Activated naive CD8-positive, alpha-beta T cell treated with anti-CD3 and anti-CD28 coated beads, Interleukin-2, amount 10 ng/mL, durations not matched to agents 7 days and 5 days (primary cell): ENCODE data around the gene RASA4. TPM values are rescaled to one million over a fixed set of nuclear protein-coding genes. Genes with fewer than 3 reads are reported as not detected.
"Not testable (repeated sequence)": the region's sequence is repeated elsewhere in the genome, so short reads cannot be mapped to it uniquely, and the experiment has no call there.

ENCODE experiments used
- ATAC-seq: fragments of 150-1000 bp; cut with Tn5 transposase; one replicate; pipeline ENCODE4 v1.10.0; 2021; ENCODE audit warnings: low read depth, moderate library complexity
- POLR2A ChIA-PET: fragments of 350-600 bp; sonication (Branson Sonifier 250); formaldehyde crosslinking; loops from one replicate; lab custom pipeline; 2021; ENCODE audit warnings: antibody characterized with exemption; lab: Charles Lee
- DNase-seq: peaks from one replicate; pipeline ENCODE4 v3.0.0; 2021
- H3K27ac Mint-ChIP-seq: one replicate; pipeline ENCODE4 v1.8.0; 2022; ENCODE audit warnings: mild to moderate bottlenecking, mixed read lengths
- H3K27me3 Mint-ChIP-seq: one replicate; pipeline ENCODE4 v1.8.0; 2022; ENCODE audit warnings: mild to moderate bottlenecking, moderate library complexity, mixed read lengths
- H3K36me3 Mint-ChIP-seq: one replicate; pipeline ENCODE4 v1.8.0; 2021; ENCODE audit warnings: mild to moderate bottlenecking, mixed read lengths
- H3K4me1 Mint-ChIP-seq: one replicate; pipeline ENCODE4 v1.8.0; 2021; ENCODE audit warnings: mixed read lengths
- H3K4me3 Mint-ChIP-seq: one replicate; pipeline ENCODE4 v1.8.0; 2022; ENCODE audit warnings: mild to moderate bottlenecking, moderate library complexity, mixed read lengths
- H3K9me3 Mint-ChIP-seq: one replicate; pipeline ENCODE4 v1.8.0; 2021; ENCODE audit warnings: mixed read lengths
- total RNA-seq, 2 experiments: library from RNA; stranded (reverse); gene quantifications; one replicate each; pipeline ENCODE4 v1.2.3, GENCODE V29; 2021

RASA4 gene
- total RNA-seq, 2 experiments from 2014 or later: 40.5 to 43.2 TPM

- H3K9me3 Mint-ChIP-seq, ATAC-seq, H3K36me3 Mint-ChIP-seq, DNase-seq, POLR2A ChIA-PET, H3K4me3 Mint-ChIP-seq, H3K27me3 Mint-ChIP-seq, H3K4me1 Mint-ChIP-seq, H3K27ac Mint-ChIP-seq: not testable (repeated sequence)
Observed at GRCh38 chr7:102614873-102615272, 1.7 kb downstream of the RASA4 start.

GRCh38 chr7:102614346-102614697 lies 2.2 kb downstream of the RASA4 start:
- H3K4me3 Mint-ChIP-seq, H3K27ac Mint-ChIP-seq, H3K27me3 Mint-ChIP-seq, H3K4me1 Mint-ChIP-seq, H3K36me3 Mint-ChIP-seq, H3K9me3 Mint-ChIP-seq, ATAC-seq, DNase-seq, POLR2A ChIA-PET: not testable (repeated sequence)

- H3K4me1 Mint-ChIP-seq, H3K27me3 Mint-ChIP-seq, H3K9me3 Mint-ChIP-seq, H3K36me3 Mint-ChIP-seq, ATAC-seq, H3K4me3 Mint-ChIP-seq, DNase-seq, POLR2A ChIA-PET, H3K27ac Mint-ChIP-seq: not testable (repeated sequence)
Observed at GRCh38 chr7:102613575-102614345, 2.8 kb downstream of the RASA4 start.

DNA sequence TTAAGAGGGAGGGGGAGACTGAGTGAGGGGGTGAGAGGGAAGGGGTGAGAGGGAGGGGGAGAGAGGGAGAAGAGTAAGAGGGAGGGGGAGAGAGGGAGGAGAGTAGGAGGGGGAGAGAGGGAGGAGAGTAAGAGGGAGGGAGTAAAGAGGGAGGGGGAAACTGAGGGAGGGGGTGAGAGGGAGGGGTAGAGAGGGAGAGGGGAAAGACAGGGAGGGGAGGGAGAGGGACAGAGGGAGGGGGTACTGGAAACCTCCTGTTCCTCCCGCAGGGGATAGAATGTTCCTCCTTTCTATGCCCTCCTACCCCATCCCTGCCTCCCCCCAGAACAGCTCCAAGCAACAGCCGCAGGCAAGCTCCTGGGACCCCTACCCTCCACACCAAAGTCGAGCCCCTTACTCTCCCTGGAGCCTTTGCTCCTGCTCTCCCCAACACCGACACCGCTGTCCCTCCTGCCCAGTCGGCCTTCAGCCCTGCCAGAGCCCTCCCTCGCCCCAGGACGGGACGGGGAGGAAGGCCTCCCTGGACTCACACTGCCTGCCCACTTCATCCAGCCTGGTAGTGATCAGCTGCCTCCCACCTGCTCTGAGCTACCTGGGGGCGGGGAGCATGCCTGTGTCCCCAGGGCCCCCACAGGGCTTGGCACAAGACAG lies 4.8 kb downstream of the RASA4 start:
- H3K9me3 Mint-ChIP-seq, POLR2A ChIA-PET, H3K4me1 Mint-ChIP-seq, H3K27ac Mint-ChIP-seq, H3K36me3 Mint-ChIP-seq, DNase-seq, H3K27me3 Mint-ChIP-seq, ATAC-seq, H3K4me3 Mint-ChIP-seq: not testable (repeated sequence)

- H3K27me3 Mint-ChIP-seq, H3K36me3 Mint-ChIP-seq, H3K4me1 Mint-ChIP-seq, H3K4me3 Mint-ChIP-seq, POLR2A ChIA-PET, DNase-seq, H3K9me3 Mint-ChIP-seq, H3K27ac Mint-ChIP-seq: not testable (repeated sequence)
- ATAC-seq: peak; percentile 69
Observed at GRCh38 chr7:102611013-102611674, 5.4 kb downstream of the RASA4 start.

GRCh38 chr7:102610441-102610840 lies 6.1 kb downstream of the RASA4 start:
- H3K4me1 Mint-ChIP-seq, ATAC-seq, H3K4me3 Mint-ChIP-seq, POLR2A ChIA-PET, H3K27me3 Mint-ChIP-seq, H3K9me3 Mint-ChIP-seq, H3K36me3 Mint-ChIP-seq, DNase-seq, H3K27ac Mint-ChIP-seq: not testable (repeated sequence)

DNA sequence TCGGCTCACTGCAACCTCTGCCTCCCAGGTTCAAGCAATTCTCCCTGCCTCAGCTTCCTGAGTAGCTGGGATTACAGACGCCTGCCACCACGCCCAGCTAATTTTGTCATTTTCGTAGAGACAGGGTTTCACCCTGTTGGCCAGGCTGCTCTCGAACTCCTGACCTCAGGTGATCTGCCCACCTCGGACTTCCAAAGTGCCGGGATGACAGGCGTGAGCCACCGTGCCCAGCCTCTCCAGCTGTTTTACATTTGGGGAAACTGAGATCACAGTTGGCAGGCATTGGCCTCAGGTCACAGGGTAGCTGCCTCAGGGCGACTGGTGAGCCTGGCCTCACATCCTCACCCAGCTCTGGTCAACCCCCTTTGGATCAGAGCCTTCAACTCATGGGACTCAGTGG lies 6.8 kb downstream of the RASA4 start:
- H3K4me3 Mint-ChIP-seq, DNase-seq, H3K27me3 Mint-ChIP-seq, ATAC-seq, H3K9me3 Mint-ChIP-seq, H3K4me1 Mint-ChIP-seq, POLR2A ChIA-PET, H3K36me3 Mint-ChIP-seq, H3K27ac Mint-ChIP-seq: not testable (repeated sequence)

DNA sequence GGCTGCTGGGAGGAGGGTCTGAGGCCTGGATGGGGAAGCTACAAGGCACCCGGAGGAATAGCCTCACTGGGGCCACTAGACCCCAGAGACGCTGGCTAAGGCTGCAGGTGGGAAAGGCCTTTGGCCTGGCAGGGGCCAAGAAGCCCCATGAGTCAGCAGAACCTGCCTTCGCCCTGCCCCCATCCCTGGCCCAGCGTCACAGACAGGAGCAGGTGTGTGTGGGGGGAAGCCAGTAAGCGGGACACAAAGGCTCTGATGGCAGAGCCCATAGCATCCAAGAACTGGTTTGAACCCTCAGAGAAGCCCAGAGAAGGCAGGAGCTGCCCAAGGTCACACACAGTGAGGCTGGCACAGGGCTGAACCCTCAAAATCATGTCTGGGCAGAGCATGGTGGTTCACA lies 9.7 kb downstream of the RASA4 start:
- ATAC-seq, H3K36me3 Mint-ChIP-seq, H3K4me1 Mint-ChIP-seq, H3K27ac Mint-ChIP-seq, H3K4me3 Mint-ChIP-seq, POLR2A ChIA-PET, DNase-seq, H3K27me3 Mint-ChIP-seq, H3K9me3 Mint-ChIP-seq: not testable (repeated sequence)

GRCh38 chr7:102604431-102605145 lies 12.0 kb downstream of the RASA4 start:
- not testable (repeated sequence) for H3K27ac Mint-ChIP-seq

GRCh38 chr7:102602317-102602716 lies 14.2 kb downstream of the RASA4 start:
- DNase-seq, H3K9me3 Mint-ChIP-seq, ATAC-seq, H3K4me3 Mint-ChIP-seq, POLR2A ChIA-PET, H3K27me3 Mint-ChIP-seq, H3K4me1 Mint-ChIP-seq, H3K36me3 Mint-ChIP-seq, H3K27ac Mint-ChIP-seq: not testable (repeated sequence)

More at GRCh38 chr7:102604431-102605145, 12.0 kb downstream of the RASA4 start:
- ATAC-seq, H3K36me3 Mint-ChIP-seq, POLR2A ChIA-PET, H3K4me3 Mint-ChIP-seq, DNase-seq, H3K9me3 Mint-ChIP-seq, H3K27me3 Mint-ChIP-seq, H3K4me1 Mint-ChIP-seq: not testable (repeated sequence)

GRCh38 chr7:102599699-102600098 lies 16.9 kb downstream of the RASA4 start:
- H3K27ac Mint-ChIP-seq, H3K4me1 Mint-ChIP-seq, DNase-seq, ATAC-seq, H3K4me3 Mint-ChIP-seq, H3K27me3 Mint-ChIP-seq, H3K9me3 Mint-ChIP-seq, POLR2A ChIA-PET, H3K36me3 Mint-ChIP-seq: not testable (repeated sequence)

DNA sequence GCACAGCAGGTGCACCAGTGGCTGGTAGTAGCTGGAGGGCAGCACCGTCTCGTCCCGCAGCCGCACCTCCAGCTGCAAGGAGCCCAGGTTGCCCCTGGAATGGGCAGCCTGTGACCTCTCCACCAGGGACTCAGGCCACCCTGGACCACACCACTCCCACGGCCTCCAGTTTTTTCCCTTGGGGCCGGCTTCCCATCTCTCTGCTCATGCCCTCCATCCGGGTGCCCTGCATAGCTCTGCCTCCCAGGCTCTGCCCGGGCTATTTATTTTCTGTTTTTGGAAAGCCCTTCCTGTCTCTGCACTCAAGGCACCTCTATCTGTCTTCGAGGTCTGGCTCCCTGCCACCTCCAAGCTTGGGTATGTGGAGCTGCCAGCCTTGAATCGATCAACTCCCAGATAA lies 20.5 kb downstream of the RASA4 start:
- H3K36me3 Mint-ChIP-seq, H3K27me3 Mint-ChIP-seq, POLR2A ChIA-PET, ATAC-seq, DNase-seq, H3K9me3 Mint-ChIP-seq, H3K4me1 Mint-ChIP-seq, H3K4me3 Mint-ChIP-seq, H3K27ac Mint-ChIP-seq: not testable (repeated sequence)

GRCh38 chr7:102593637-102594334 lies 22.8 kb downstream of the RASA4 start:
- ATAC-seq: peak; percentile 79
- H3K9me3 Mint-ChIP-seq, H3K36me3 Mint-ChIP-seq, H3K27me3 Mint-ChIP-seq, H3K4me1 Mint-ChIP-seq, DNase-seq, POLR2A ChIA-PET, H3K4me3 Mint-ChIP-seq, H3K27ac Mint-ChIP-seq: not testable (repeated sequence)
